Measurements from ENCODE around the gene CDYL. TPM values are rescaled to one million over a fixed set of nuclear protein-coding genes. Genes with fewer than 3 reads are reported as not detected.

CDYL gene
- polyA plus RNA-seq, 1 of the 3 experiments (the other 2 are of a cell fraction) = 13.3 TPM

DNA sequence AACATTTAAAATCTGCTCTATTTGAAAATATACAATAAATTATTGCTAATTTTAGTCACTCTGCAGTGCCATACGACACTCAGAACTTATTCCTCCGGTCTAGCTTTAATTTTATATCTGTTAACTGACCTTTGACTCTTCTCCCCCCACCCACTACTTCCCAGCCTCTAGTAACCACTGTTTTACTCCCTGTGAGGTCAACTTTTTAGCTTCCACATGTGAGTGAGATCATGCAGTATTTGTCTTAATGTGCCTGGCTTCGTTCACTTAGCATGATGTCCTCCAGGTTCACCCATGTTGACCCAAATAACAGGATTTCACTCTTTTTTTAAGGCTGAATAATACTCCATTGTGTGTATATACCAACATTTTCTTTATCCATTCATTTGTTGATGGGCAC, 146.9 kb downstream of the CDYL start (continued):
- TF ChIP-seq, protein P1, sequence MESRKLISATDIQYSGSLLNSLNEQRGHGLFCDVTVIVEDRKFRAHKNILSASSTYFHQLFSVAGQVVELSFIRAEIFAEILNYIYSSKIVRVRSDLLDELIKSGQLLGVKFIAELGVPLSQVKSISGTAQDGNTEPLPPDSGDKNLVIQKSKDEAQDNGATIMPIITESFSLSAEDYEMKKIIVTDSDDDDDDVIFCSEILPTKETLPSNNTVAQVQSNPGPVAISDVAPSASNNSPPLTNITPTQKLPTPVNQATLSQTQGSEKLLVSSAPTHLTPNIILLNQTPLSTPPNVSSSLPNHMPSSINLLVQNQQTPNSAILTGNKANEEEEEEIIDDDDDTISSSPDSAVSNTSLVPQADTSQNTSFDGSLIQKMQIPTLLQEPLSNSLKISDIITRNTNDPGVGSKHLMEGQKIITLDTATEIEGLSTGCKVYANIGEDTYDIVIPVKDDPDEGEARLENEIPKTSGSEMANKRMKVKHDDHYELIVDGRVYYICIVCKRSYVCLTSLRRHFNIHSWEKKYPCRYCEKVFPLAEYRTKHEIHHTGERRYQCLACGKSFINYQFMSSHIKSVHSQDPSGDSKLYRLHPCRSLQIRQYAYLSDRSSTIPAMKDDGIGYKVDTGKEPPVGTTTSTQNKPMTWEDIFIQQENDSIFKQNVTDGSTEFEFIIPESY (IDR thresholded peaks at IDR 0.05; ENCODE audit: borderline replicate concordance, low read depth) = no peak
- TF ChIP-seq JUND (IDR thresholded peaks at IDR 0.05) (no peak), RAD21 (IDR thresholded peaks at IDR 0.05; ENCODE audit: low read length) (no peak)

GRCh38 chr6:4924661-4925271, 148.6 kb downstream of the CDYL start:
- no peaks in the 10 kb centered on the region for H3K9me3 ChIP-seq
- H3K4me3 ChIP-seq (ENCODE audit: low read depth in 2 of 2, low read length in 1 of 2) = no peak overlapping the region
- ChIA-PET POLR2A (no interaction called here), CTCF (interaction anchor here (1.6 kb wide), 1 partner anchor 10 kb away, joined by 4 read pairs; no protein-coding TSS in a partner anchor)
- H3K79me2 ChIP-seq (ENCODE audit: insufficient read depth) = peaks cover 29% of the 10 kb centered on the region
- TF ChIP-seq, protein P2, sequence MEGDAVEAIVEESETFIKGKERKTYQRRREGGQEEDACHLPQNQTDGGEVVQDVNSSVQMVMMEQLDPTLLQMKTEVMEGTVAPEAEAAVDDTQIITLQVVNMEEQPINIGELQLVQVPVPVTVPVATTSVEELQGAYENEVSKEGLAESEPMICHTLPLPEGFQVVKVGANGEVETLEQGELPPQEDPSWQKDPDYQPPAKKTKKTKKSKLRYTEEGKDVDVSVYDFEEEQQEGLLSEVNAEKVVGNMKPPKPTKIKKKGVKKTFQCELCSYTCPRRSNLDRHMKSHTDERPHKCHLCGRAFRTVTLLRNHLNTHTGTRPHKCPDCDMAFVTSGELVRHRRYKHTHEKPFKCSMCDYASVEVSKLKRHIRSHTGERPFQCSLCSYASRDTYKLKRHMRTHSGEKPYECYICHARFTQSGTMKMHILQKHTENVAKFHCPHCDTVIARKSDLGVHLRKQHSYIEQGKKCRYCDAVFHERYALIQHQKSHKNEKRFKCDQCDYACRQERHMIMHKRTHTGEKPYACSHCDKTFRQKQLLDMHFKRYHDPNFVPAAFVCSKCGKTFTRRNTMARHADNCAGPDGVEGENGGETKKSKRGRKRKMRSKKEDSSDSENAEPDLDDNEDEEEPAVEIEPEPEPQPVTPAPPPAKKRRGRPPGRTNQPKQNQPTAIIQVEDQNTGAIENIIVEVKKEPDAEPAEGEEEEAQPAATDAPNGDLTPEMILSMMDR (IDR thresholded peaks at IDR 0.05) = no peak
- TF ChIP-seq YY1 (IDR thresholded peaks at IDR 0.05; ENCODE audit: low read depth) (no peak), RCOR1 (IDR thresholded peaks at IDR 0.05; ENCODE audit: low read length) (no peak), TAF1 (IDR thresholded peaks at IDR 0.05; ENCODE audit: borderline replicate concordance, low read depth, low read length) (no peak), FOXM1 (IDR thresholded peaks at IDR 0.05; ENCODE audit: low read depth) (no peak), REST (IDR thresholded peaks at IDR 0.05; ENCODE audit: low read depth, low read length) (no peak), RXRA (IDR thresholded peaks at IDR 0.05; ENCODE audit: borderline replicate concordance, low read depth) (no peak)
- TF ChIP-seq, protein P3, sequence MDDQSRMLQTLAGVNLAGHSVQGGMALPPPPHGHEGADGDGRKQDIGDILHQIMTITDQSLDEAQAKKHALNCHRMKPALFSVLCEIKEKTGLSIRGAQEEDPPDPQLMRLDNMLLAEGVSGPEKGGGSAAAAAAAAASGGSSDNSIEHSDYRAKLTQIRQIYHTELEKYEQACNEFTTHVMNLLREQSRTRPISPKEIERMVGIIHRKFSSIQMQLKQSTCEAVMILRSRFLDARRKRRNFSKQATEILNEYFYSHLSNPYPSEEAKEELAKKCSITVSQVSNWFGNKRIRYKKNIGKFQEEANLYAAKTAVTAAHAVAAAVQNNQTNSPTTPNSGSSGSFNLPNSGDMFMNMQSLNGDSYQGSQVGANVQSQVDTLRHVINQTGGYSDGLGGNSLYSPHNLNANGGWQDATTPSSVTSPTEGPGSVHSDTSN (IDR thresholded peaks at IDR 0.05) = no peak
- TF ChIP-seq, protein P1 (IDR thresholded peaks at IDR 0.05; ENCODE audit: borderline replicate concordance, low read depth) = no peak
- 98% methylated on average over 9 of the region's 9 CpGs for WGBS (ENCODE audit: low lambda C conversion rate)
- H4K20me1 ChIP-seq (ENCODE audit: insufficient read depth) = peaks cover 10% of the 10 kb centered on the region
- no peaks in the 10 kb centered on the region for H3F3A ChIP-seq (replicated peaks; ENCODE audit: insufficient read depth)
- no peak overlapping the region for H3K9ac ChIP-seq
- H3K27ac ChIP-seq (ENCODE audit: low read depth in 2 of 2, low read length in 1 of 2) = no peak overlapping the region
- no peaks in the 10 kb centered on the region for H3K36me3 ChIP-seq (replicated peaks in 1 of 2; ENCODE audit: control insufficient read depth in 1 of 2, insufficient read depth in 2 of 2, low read length in 1 of 2)
- no peaks in the 10 kb centered on the region for H3K9me2 ChIP-seq
- no peak overlapping the region for H2AFZ ChIP-seq (ENCODE audit: low read depth)
- H3K4me2 ChIP-seq = no peak overlapping the region
- DNase-seq = no peak
- peaks cover 12 to 17% of the 10 kb centered on the region in 2 experiments; a peak in 3 of 4 replicates for H3K4me1 ChIP-seq (ENCODE audit: control insufficient read depth in 1 of 2, insufficient read depth in 2 of 2, low read depth in 1 of 2, low read length in 1 of 2)
- H3K27me3 ChIP-seq (ENCODE audit: insufficient read depth) = no peaks in the 10 kb centered on the region
